RPMI8226 (cell line): ENCODE measurements around the gene USH1G.

Experiments used
- DNase-seq: peaks from one replicate; pipeline ENCODE4 v3.0.0-alpha.2; 2015

The USH1G gene

DNA sequence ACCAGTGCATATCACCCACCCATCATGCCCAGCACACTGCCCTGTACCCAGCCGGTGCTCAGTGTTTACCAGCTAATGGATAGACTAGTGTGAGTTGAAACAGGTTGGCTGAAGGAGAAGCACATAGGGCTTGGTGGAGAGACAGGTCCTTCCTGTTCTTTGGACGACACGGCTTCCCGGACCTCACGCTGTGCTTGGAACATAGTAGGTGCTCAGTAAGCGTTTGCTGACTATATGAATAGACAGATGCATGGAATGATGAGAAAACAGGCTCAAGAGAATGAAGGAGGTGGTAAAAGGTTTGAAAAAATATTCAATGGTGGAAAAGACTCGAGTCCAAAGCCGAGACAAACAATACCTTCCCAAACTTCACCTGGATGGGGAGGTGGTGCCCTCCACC is 22.8 kb downstream of the USH1G start:
- DNase-seq, result no peak

DNA sequence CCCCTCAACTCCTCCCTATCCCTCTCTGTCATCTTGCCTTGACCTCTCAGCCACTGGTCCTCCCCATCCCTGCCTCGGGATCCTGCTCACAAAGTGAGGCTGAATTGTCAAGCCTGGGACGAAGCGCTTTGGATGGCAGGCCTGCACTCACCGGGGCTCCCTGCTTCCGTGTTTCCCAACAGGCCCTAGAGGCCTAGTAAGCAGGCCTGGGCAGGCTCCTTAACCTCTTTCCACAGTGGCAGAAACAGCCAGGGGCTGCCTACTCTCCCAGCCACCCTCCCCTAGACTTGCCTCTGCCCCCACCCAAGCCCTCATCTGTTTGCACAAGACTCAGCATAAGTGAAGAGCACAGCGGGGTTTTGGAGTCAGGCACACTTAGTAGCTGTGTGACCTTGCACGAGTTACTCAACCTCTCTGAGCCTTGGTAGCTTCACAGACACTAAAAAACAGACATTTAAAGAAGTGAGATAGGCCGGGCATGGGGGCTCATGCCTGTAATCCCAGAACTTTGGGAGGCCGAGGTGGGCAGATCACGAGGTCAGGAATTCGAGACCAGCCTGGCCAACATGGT is 24.6 kb downstream of the USH1G start:
- no peak for DNase-seq

DNA sequence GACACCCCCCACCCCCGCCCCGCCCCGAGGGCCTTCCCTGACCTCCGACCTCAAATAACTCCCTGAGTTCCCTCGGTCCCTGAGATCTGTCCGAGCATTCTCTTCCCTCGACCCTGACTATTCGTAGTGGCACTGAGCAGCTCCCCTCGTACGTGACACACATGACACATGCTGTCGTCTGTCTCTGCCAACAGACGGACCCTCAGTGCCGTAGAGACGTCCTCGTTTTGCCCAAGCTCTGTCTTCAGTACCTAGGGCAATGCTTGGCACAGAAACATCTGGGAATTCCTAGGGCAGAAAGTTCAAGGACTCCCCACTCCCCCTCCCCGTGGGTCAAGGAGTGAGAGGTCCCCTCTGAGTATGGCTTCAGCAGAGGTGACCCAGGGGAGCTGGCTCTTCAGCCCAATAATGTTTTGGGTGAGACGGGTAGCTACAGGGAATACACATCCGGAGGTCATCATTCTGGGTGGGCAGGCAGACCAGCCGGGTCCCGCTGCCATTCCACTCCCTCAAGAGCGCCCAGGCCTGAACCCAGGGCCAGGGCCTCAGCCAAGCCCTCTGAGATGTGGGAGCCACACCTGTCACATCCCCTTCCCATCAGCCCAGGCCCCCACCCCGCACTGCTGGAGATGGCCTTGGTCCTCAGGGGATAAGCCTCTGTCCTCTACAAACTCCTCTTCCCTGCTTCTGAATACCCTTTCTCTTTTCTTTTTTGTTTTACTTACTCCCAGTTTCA is 29.0 kb downstream of the USH1G start:
- DNase-seq, result no peak

DNA sequence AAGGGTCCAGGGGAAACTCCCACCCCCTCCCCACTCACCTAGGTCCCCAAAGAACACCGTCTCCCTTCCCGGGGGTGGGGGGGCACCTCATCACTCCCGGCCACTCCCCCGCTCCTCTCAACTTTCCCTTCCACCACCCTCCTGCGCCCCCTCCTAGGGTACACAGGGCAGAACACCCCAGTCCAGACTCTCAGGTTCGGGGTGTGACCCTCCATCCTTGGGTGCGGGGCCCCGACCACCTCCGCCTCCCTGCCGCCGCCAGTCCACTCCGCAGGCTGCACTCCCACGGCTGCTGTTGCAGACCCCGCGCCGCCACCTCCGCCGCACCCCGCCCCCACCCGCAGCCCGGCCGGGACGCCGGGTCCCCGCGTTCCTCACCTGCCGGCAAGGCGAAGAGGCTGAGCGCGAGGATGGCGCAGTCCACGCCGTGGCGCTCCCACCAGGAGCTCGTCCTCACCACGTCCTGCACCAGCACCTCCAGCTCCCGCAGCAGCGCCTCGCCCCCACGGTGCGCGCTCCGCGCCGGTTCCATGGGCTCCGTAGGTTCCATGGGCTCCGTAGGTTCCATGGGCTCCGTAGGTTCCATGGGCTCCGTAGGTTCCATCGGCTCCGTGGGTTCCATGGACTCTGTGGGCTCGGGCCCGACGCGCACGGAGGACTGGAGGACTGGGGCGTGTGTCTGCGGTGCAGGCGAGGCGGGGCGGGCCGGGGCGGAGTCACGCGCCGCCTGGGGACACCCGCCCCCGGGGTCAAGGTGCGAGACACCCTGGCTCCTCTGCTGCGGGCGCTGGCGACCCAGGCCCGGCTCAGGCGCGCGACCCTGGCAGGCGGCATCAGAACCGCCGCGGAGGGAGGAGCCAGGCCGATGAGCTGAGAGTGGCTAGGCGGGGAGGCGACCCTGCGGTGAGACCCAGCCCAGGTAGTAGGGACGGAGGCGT is 29.8 kb downstream of the USH1G start, which contains the start of gene FADS6:
TSS of gene FADS6 (minus strand) at position 660 of the 938 bp plus-strand sequence. CDS start at position 622, 38 bp downstream.
- DNase-seq, result no peak

DNA sequence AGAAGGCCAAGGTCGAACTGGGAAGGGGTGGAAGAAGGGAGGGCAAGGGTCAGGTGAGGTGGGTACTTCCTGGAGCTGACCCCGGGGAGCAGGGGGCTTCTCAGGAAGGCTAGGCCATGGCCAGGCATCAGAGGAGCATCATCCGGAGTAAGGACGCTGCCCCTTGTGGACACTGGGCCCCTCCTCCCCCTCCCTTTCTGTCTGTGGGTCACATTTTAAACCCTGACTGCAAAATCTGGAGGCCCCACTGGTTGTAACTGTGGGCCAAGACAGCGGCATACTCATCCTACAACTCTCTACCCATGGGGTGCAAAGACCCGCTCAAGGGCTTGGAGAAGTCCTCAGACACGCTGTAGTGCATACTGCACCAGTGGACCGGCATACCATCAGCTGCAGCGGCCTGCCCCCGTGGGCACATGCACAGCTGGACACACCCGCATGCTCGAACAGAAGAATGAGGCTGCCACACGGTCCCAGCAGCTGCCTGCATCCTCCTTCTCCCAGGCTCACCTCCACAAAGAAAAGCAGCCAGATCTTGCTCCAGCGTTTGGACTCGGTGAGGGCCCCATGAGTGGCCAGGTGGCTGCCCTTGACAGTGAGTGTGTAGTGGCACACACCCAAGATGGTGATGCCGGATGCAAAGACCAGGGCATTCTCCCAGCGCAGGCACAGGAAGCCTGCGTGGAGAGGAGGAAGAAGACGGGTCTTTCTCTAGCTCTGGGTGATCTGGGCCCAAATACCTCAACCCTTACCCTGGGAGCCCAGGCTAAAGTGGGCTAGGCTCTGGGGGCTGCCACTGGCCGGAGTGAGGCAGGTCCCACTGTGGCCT is 30.8 kb downstream of the USH1G start:
- DNase-seq, result no peak

DNA sequence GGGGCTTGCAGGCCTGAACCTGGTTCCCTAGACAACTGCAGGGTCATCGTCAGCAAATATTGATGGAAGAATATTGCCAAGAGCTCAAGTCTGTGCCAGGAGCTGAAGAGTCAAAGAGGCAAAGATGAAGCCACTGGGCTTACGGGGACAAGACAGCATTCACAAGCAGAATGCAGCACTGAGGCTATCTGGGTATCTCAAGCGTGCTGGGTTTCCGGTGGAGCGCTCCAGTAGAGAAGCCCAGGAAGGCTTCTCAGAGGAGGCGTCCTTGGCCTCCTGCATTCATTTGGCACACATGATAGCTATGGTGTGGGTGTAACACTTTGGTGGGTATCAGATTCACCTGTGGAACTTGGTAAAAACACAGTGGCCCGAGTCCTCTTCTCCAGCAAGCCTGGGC is 32.5 kb downstream of the USH1G start:
- DNase-seq, result no peak

DNA sequence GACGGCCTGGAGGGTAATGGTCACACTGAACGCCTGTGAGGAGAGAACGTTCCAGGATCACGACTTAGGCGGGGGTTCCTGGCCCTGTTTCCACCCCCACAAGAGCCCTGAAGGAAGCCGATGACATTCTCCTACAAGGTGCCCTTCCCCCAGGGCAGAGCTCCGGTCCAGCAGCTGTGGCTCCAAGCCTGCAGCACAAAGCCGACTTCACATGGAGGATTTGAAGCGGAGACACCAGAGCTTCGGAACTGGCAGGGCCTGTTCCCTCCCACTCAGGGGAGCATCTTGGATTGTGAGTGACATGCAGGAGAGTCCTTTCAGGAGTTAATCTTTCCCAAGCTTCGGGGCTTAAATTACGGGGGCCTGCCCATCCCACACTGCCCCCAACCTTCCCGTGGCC is 34.6 kb downstream of the USH1G start:
- no peak for DNase-seq

DNA sequence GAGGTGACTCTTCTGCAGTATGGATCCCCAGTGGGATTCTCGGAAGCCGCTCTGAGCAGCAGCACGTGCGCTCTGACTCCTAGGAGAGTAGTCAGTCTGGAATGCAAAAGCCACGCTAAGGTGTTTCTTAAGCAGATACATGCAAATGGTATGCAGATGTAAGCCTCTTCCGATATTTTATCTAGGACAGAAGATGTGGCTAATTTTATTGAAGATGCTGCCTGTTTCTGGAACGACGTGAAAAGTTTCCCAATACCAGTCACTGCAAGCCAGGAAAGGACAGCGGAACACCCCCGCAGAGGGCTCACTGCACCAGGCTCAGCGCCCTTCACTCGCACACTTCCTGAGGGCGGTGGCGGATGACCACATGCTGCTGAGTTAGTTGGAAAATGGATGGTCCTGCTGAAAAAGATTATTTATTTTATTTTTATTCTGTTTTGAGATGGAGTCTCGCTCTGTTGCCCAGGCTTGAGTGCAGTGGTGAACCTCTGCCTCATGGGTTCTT is 39.8 kb downstream of the USH1G start:
- no peak for DNase-seq

DNA sequence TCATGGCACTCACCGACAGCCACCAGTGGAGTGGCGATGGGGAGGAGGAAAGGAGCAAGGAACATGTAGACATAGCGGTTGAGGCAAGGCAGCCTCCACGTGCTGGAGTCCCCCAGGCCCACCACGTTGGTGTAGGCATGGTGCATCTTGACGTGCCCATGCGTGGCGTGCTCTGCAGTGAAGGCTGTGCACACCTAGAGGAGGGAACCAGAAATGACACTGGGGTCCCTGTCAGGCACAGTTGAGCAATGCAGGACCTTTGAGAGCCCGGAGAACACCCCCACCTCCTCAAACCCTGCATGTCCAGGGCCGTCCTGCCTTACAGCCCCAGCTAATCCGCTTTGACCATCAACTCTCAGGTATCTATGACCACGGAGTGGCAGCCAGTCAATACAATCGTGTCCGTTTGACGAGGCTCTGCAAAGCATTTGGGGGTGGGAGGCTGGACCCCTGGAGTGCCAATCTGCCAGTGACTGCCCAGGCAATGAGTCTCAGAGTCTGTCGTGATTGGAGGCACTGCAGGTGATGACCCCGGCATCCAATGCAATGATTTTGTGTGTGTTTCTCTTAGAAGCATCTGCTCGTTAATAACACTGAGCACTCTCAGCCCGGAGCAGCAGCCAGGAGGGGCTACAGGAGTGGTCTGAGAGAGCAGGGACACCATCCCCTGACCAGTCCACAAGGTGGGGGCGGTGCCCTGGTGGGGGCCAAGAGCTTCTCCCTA is 40.4 kb downstream of the USH1G start:
- DNase-seq, result no peak

DNA sequence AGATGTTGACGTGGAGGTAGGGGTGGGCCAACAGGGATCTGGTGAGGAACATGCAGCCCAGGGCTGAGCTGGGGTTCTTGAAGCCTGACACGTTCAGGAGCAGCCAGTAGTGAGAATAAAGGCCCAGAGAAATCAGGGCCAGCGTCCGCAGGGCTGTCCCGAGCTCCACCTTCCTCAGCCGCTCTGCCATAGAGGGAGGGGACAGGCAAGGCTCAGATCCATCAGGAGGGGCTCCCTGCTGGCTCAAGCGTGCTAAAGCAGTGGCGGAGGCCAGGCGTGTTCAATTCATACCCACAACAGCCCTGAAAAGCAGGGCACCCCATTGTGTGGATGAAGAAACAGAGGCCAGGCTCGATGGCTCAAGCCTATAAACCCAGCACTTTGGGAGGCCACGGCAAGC is 42.0 kb downstream of the USH1G start:
- DNase-seq, result no peak

DNA sequence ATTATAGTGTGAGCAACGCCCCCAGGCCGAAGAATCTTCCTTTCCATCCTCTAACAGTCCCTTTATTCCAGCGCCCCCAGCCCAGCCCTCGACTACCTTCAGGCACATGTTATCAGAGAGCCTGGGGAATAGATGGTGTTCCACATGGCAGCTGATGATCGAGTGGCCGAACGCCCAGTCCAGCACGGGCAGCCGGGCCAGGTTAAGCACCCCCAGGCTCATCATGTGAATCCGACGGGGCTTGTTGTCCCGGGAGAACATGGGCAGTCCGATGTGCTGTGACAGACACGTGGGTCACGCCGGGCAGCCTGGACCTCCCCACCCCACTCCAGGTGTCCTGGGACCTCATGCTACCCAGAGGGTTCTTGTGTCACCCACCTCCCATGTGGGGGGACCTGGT is 43.7 kb downstream of the USH1G start:
- no peak for DNase-seq

DNA sequence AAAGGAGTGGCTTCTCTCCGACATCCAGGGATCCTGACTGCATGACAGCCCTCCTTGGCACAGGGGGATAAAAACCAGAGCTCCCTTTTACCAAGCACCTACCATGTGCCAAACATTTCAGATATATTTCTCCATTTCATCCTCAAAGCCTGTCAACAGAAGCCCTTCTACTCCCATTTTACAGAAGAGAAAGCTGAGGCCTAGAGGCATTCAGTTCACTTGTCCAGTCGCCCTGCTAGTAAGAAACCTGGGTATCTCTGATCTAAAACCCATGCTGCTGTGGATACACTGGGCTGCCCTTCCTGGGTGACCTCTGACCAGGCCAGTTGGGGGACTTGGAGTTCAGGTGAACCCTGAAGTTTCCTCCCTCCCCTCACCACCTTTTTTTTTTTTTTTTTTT is 44.4 kb downstream of the USH1G start:
- DNase-seq, result no peak

DNA sequence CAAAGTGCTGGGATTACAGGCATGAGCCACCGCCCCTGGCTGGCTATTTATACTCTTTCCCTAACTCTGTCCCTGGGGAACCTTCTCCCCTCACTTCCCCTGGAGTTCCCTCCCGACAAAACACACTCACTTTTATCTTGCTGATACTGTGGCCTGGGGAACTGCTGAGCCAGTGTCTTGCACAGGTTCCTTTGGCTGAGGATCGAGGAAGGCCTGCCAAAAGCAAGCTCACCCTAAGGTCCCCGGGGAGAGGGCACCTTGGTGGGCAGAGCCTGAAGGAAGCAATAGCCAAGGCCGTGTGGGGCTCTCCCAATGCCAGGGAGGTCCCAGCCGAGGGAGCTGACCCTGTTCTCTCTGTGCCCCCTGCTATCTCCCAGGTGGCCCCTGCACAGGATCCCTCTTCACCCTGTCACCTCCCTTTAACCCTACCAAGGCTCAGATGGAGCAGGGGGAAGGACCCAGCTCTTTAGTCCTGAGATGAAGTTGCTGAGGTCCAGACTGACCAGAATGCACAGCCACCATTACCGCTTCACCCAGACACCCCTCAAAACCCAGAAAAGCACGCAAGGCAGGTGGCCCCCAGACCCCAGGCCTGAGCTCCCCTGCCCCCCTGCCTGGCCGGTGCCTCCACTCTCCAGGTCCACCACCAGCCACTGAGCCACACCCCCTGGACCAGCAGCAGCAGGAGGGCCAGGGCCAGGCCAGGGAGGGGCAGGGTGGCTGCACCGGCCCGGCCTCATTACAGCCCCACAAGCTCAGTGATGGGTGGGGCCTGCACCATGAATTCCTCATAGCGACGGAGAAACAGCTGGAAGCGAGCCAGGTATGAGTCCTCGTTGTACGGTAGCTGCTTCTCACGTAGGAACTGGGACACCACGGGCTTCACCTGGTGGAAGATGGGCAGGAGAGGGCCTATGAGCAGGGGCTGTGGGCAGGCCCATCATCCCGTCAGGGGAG is 45.2 kb downstream of the USH1G start:
- no peak for DNase-seq

DNA sequence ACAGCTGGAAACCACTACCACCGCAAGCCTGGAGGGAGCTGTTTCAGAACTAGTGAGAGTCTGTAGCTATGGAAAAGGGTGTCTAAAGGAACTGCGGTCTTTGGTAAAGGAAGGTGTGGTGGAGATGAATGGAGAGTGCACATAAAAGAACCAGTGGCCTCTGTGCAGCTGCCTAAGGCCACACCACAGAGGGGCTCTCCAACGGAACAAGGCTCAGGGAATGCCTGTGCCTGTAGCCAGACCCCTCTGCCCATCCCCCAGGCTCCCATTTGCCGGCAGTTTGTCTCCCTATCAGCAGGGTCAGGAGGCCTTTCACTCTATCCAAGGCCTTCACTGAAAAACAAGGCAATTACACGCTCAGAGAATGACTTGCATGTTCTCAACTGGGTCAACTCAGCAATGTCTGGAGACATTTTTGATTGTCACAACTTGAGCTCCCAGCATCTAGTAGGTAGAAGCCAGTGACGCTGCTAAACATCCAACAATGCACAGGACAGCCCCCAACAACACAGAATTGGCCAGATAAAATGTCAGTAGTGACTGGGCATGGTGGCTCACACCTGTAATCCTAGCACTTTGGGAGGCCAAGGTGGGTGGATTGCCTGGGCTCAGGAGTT is 47.0 kb downstream of the USH1G start:
- DNase-seq, result no peak

DNA sequence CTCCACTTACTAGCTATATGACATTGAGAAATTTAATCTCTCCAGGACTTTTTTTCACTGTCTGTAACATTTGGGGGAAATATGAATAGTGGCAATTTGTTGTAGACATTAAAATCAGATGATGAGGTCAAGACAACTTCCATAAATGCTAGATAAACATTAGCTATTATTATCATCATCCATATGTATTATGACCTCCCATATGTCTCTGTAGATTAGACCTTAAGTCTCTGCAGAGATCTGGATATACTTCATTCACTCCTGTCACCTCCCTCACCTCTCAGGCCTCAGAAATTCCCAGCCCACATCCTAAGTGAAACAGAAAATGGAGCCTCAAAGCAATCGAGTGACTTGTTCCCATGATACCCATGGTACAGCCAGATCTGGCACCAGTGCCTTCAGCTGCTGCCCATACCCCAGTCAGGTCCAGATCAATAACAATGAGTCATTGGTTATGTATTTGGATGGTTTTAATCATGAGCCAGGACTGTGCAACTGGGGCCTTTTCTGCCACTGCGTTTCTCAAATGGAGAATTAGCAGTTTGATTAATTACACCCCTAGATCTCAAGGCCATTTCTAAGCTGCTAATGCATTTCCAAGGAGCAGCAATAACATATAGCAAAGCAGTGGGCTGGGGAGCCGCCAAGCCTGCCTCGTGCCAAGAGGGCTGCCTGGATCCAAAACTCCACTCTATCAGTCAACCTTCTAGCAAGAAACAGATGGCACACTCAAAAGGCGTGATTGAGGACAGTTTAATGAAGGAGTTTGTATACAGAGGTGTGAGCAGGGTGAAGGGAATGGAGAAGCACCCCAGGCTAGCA is 47.7 kb downstream of the USH1G start:
- DNase-seq, result no peak

DNA sequence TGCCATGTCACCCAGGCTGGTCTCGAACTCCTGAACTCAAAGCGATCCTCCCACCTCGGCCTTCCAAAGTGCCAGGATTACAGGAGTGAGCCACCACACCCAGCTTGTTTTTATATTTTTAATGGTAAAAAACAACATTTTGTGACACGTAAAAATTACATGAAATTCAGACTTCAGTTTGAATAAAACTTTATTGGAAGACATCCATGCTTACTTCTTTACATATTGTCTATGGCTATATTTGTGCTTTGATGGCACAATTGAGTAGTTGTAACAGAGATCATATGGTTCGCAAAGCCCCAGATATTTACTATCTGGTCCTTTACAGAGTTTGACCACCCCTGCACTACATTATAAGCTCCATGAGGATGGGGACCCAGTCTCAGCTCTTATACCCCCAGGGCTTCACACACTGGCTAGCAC is 48.4 kb downstream of the USH1G start:
- no peak for DNase-seq

DNA sequence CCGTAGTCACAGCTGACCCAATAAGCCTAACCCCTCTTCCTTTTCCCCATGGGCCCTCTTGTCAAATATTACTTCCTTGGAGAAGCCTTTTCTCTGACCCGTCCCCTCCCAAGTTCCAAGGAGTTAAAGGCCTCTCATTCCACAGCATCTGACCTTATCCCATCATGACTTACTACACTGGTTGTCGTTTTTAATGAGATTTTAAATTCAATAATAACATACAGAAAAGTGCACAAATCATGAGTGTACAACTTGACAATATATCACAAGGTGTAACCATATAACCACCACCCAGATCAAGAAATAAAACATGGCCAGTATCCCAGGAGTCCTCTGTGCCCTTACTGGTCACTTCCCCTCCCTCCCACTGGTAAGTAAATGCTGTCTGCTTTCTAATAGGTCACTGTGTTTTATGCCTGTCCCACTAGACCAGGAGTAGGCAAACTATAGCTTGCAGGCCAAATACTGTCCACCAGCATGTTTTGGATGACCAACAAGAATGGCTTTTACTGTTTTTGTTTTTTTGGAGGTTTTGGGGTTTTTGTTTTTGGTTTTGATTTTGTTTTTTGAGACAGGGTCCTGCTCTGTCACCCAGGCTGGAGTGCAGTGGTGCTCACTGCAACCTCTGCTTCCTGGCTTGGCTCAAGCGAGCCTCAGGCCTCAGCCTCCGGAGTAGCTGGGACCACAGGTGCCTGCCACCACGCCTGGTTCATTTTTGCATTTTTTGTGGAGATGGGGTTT is 49.0 kb downstream of the USH1G start:
- no peak for DNase-seq
